ENCODE results near the gene BBS9.

Gene BBS9

GRCh38 chr7:33357846-33358245 is 228.5 kb downstream of the BBS9 start:
- no peak for DNase-seq (ENCODE audit: low read depth in 3 of 3)

GRCh38 chr7:33369888-33370287 is 240.5 kb downstream of the BBS9 start:
- DNase-seq (ENCODE audit: low read depth in 3 of 3): no peak

GRCh38 chr7:33373195-33373594 is 243.8 kb downstream of the BBS9 start:
- no peak for DNase-seq (ENCODE audit: low read depth in 3 of 3)

- DNase-seq (ENCODE audit: low read depth in 3 of 3): no peak
Observed at GRCh38 chr7:33379891-33380525, 250.6 kb downstream of the BBS9 start.

GRCh38 chr7:33388332-33388731 is 259.0 kb downstream of the BBS9 start:
- DNase-seq (ENCODE audit: low read depth in 3 of 3): no peak

GRCh38 chr7:33392148-33392547 is 262.8 kb downstream of the BBS9 start:
- DNase-seq (ENCODE audit: low read depth in 3 of 3): no peak

- DNase-seq (ENCODE audit: low read depth in 3 of 3): no peak
Observed at GRCh38 chr7:33393770-33394169, 264.4 kb downstream of the BBS9 start.

GRCh38 chr7:33395340-33395739 is 266.0 kb downstream of the BBS9 start:
- DNase-seq (ENCODE audit: low read depth in 3 of 3): no peak

GRCh38 chr7:33399528-33400213 is 270.3 kb downstream of the BBS9 start:
- no peak for DNase-seq (ENCODE audit: low read depth in 3 of 3)

- DNase-seq (ENCODE audit: low read depth in 3 of 3): no peak
Observed at GRCh38 chr7:33400214-33400538, 270.8 kb downstream of the BBS9 start.

GRCh38 chr7:33410266-33410665 is 280.9 kb downstream of the BBS9 start:
- no peak for DNase-seq (ENCODE audit: low read depth in 3 of 3)

GRCh38 chr7:33411020-33411419 is 281.7 kb downstream of the BBS9 start:
- DNase-seq (ENCODE audit: low read depth in 3 of 3): no peak

GRCh38 chr7:33412331-33412730 is 283.0 kb downstream of the BBS9 start:
- no peak for DNase-seq (ENCODE audit: low read depth in 3 of 3)

GRCh38 chr7:33418251-33418701 is 288.9 kb downstream of the BBS9 start:
- no peak for DNase-seq (ENCODE audit: low read depth in 3 of 3)

GRCh38 chr7:33420311-33420940 is 291.1 kb downstream of the BBS9 start:
- DNase-seq (ENCODE audit: low read depth in 3 of 3): no peak

- DNase-seq (ENCODE audit: low read depth in 3 of 3): no peak
Observed at GRCh38 chr7:33421429-33421828, 292.1 kb downstream of the BBS9 start.

- no peak for DNase-seq (ENCODE audit: low read depth in 3 of 3)
Observed at GRCh38 chr7:33422141-33422540, 292.8 kb downstream of the BBS9 start.

- DNase-seq (ENCODE audit: low read depth in 3 of 3): no peak
Observed at GRCh38 chr7:33422825-33423645, 293.7 kb downstream of the BBS9 start.

- no peak for DNase-seq (ENCODE audit: low read depth in 3 of 3)
Observed at GRCh38 chr7:33423646-33424020, 294.3 kb downstream of the BBS9 start.

- DNase-seq (ENCODE audit: low read depth in 3 of 3): no peak
Observed at GRCh38 chr7:33425395-33425794, 296.0 kb downstream of the BBS9 start.

GRCh38 chr7:33425929-33426678 is 296.7 kb downstream of the BBS9 start:
- no peak for DNase-seq (ENCODE audit: low read depth in 3 of 3)

GRCh38 chr7:33428415-33428814 is 299.1 kb downstream of the BBS9 start:
- no peak for DNase-seq (ENCODE audit: low read depth in 3 of 3)

Measured in stimulated activated CD4-positive, alpha-beta T cell treated with anti-CD3 and anti-CD28 coated beads, TNF-alpha, amount 100 ng/mL, for 4 hours (primary cell).